A549 (cell line): ENCODE results near the gene MAN2A2. TPM values are rescaled to one million over a fixed set of nuclear protein-coding genes. Genes with fewer than 3 reads are reported as not detected.

Source experiments
- ATAC-seq, 2 experiments: fragments of 200-7000 bp in 1 of 2; fragments of >200 bp in 1 of 2; cut with Nextera tagmentation in 1 of 2; cut with Tn5 transposase in 1 of 2; 3 replicates each; pipeline versions ENCODE4 v1.8.0 to v1.9.1; 2018 to 2020; ENCODE audit warnings: mild to moderate bottlenecking in 1 of 2, moderate library complexity in 1 of 2
- CTCF ChIA-PET: fragments of 300-600 bp; sonication (Branson Sonifier 250); formaldehyde crosslinking; extraction: SDS; loops from one replicate; lab custom pipeline; 2021; ENCODE audit warnings: antibody characterized with exemption, inconsistent platforms; lab: Yijun Ruan, JAX
- POLR2A ChIA-PET: fragments of 350-600 bp; formaldehyde crosslinking; extraction: SDS; loops from one replicate; lab custom pipeline; 2021; ENCODE audit warnings: antibody characterized with exemption, inconsistent platforms; lab: Yijun Ruan, JAX
- DNase-seq, 2 experiments: peaks; one replicate each; pipeline versions ENCODE4 v3.0.0 to v3.0.0-alpha.2; 2011 to 2016; ENCODE audit warnings: low read depth in 1 of 2, low spot score in 1 of 2
- FAIRE-seq: peaks from 2 replicates; lab custom pipeline; 2011; peaks lifted over from hg19 to GRCh38; lab: Jason Lieb, UNC
- H3K27ac ChIP-seq, 2 experiments: fragments of >200 bp; sonication (Bioruptor Twin); formaldehyde crosslinking; 3 replicates each; pipeline ENCODE4 v1.5.1; 2016 to 2017
- H3K4me1 ChIP-seq: fragments of >200 bp; sonication (Bioruptor Twin); formaldehyde crosslinking; 3 replicates; pipeline ENCODE4 v1.6.1; 2016
- H3K4me2 ChIP-seq: fragments of >200 bp; sonication (Bioruptor Twin); formaldehyde crosslinking; 3 replicates; pipeline ENCODE4 v1.6.1; 2016
- H3K4me3 ChIP-seq: fragments of >200 bp; sonication (Bioruptor Twin); formaldehyde crosslinking; 3 replicates; pipeline ENCODE4 v1.5.1; 2016
- H3K9me3 ChIP-seq: fragments of >200 bp; sonication (Bioruptor Twin); formaldehyde crosslinking; 3 replicates; pipeline ENCODE4 v1.6.1; 2016
- CEBPB ChIP-seq, 2 experiments: fragments of >200 bp in 1 of 2; sonication (Bioruptor Twin) in 1 of 2; formaldehyde crosslinking in 1 of 2; IDR thresholded peaks; 2 replicates each; pipeline ENCODE4 v1.6.1; 2012 to 2016
- CHD2 ChIP-seq: fragments of 150-350 bp; IDR thresholded peaks from 2 replicates; pipeline ENCODE4 v1.6.1; 2014; ENCODE audit warnings: low read length; ENCODE audit not compliant: partially characterized antibody
- E2F6 ChIP-seq: IDR thresholded peaks from 2 replicates; pipeline ENCODE4 v1.6.1; 2012; ENCODE audit warnings: low read depth, borderline replicate concordance
- FOSL2 ChIP-seq, 2 experiments: fragments of 450-650 bp in 1 of 2; fragments of >200 bp in 1 of 2; sonication (Bioruptor Twin) in 1 of 2; formaldehyde crosslinking; IDR thresholded peaks; 2 replicates each; pipeline versions ENCODE4 v1.5.0 to v1.6.1; 2016 to 2020; ENCODE audit warnings: mild to moderate bottlenecking in 1 of 2, moderate library complexity in 1 of 2
- HDAC2 ChIP-seq: fragments of 200-600 bp; sonication (generic); IDR thresholded peaks from 2 replicates; pipeline ENCODE4 v1.6.1; 2016
- HEYL ChIP-seq: fragments of 250-450 bp; sonication (Bioruptor Pico); IDR thresholded peaks from 2 replicates; pipeline ENCODE4 v1.8.0; 2021; ENCODE audit warnings: mild to moderate bottlenecking, moderate library complexity
- HMGXB4 ChIP-seq: fragments of 250-450 bp; sonication (Bioruptor Pico); IDR thresholded peaks from 2 replicates; pipeline ENCODE4 v1.5.0; 2021; ENCODE audit warnings: mild to moderate bottlenecking, moderate library complexity, borderline replicate concordance
- HOXA7 ChIP-seq: fragments of 250-450 bp; sonication (Bioruptor Pico); IDR thresholded peaks from 2 replicates; pipeline ENCODE4 v1.5.0; 2020; ENCODE audit warnings: mild to moderate bottlenecking, moderate library complexity
- MAFK ChIP-seq: fragments of 450-650 bp; IDR thresholded peaks from 2 replicates; pipeline ENCODE4 v1.6.1; 2014; ENCODE audit not compliant: partially characterized antibody
- MAX ChIP-seq: IDR thresholded peaks from 2 replicates; pipeline ENCODE4 v1.6.1; 2012
- NFE2L2 ChIP-seq: fragments of 150-350 bp; conservative IDR thresholded peaks from 2 replicates; pipeline ENCODE4 v1.6.1; 2014; ENCODE audit warnings: low read length
- NPAS2 ChIP-seq: fragments of 250-450 bp; sonication (Bioruptor Pico); IDR thresholded peaks from 2 replicates; pipeline ENCODE4 v1.8.0; 2022; ENCODE audit warnings: mild to moderate bottlenecking, moderate library complexity, borderline replicate concordance
- REST ChIP-seq: fragments of 200-600 bp; sonication (generic); IDR thresholded peaks from 2 replicates; pipeline ENCODE4 v1.6.1; 2016; ENCODE audit warnings: antibody characterized with exemption, mild to moderate bottlenecking, moderate library complexity
- WGBS: methylation state at CpG from one replicate; pipeline ENCODE4 v1.1.6; 2017; ENCODE audit errors: missing lambda C conversion rate; 5-methylcytosine and 5-hydroxymethylcytosine counted together
- polyA plus RNA-seq, 4 experiments: library from polyadenylated mRNA; depleted of rRNA in 3 of 4; stranded (reverse); fragments of >200 nt; fragmentation: RNase III in 1 of 4; extraction: RNeasy Plus Mini Kit Qiagen cat#74134 plus additional on column Dnase treatment in 1 of 4; gene quantifications; 2 replicates in 3 of 4; 3 replicates in 1 of 4; pipeline ENCODE4 v1.2.3, GENCODE V29; 2011 to 2017

MAN2A2 gene
- polyA plus RNA-seq, 2 of the 4 experiments (the other 2 are of a cell fraction): 22.0 to 32.6 TPM

- no peak overlapping the region for H3K4me3 ChIP-seq
- no peak overlapping the region for H3K4me2 ChIP-seq
- no peaks in the 10 kb centered on the region for H3K4me1 ChIP-seq
- FAIRE-seq (no peak), ATAC-seq (no peak), DNase-seq (no peak)
- H3K27ac ChIP-seq: no peak overlapping the region
- ChIA-PET CTCF (interaction anchor here (1.0 to 7.6 kb wide), 8 partner anchors 8 to 85 kb away, joined by 3 to 127 read pairs (median 4); partner anchors contain the start of gene UNC45A), POLR2A (no interaction called here)
- no peaks in the 10 kb centered on the region for H3K9me3 ChIP-seq
- WGBS: 92% methylated on average over 5 of the region's 5 CpGs
- no peak for TF ChIP-seq E2F6
- TF ChIP-seq REST: no peak
- no peak for TF ChIP-seq HMGXB4 (CRISPR knock-in tag)
- no peak for TF ChIP-seq MAX
These were observed 64.1 kb downstream of the MAN2A2 start for GRCh38 chr15:90967206-90967605.

GRCh38 chr15:90968434-90968833, 65.3 kb downstream of the MAN2A2 start:
- DNase-seq (no peak), ATAC-seq (no peak), FAIRE-seq (no peak)
- no peaks in the 10 kb centered on the region for H3K9me3 ChIP-seq
- ChIA-PET POLR2A (no interaction called here), CTCF (interaction anchor here (0.6 to 7.6 kb wide), 7 partner anchors 9 to 846 kb away, joined by 3 to 127 read pairs (median 4); partner anchors contain the start of gene HDDC3)
- no peaks in the 10 kb centered on the region for H3K4me1 ChIP-seq
- no peak overlapping the region for H3K27ac ChIP-seq
- no peak overlapping the region for H3K4me2 ChIP-seq
- TF ChIP-seq CEBPB (IDR thresholded peaks at IDR 0.05) (no peak), FOSL2 (IDR thresholded peaks at IDR 0.05) (no peak), FOSL2 (CRISPR knock-in tag; IDR thresholded peaks at IDR 0.05) (no peak), HDAC2 (no peak), NPAS2 (CRISPR knock-in tag) (no peak), E2F6 (no peak), CHD2 (no peak), HEYL (CRISPR knock-in tag) (no peak), MAFK (no peak), HOXA7 (CRISPR knock-in tag) (no peak)
- 94% methylated on average over 1 of the region's 1 CpG for WGBS
- H3K4me3 ChIP-seq: no peak overlapping the region

GRCh38 chr15:90970274-90970673, 67.2 kb downstream of the MAN2A2 start:
- H3K4me3 ChIP-seq: no peak overlapping the region
- H3K4me1 ChIP-seq: no peaks in the 10 kb centered on the region
- no peak for TF ChIP-seq NFE2L2
- POLR2A ChIA-PET: no interaction called here
- WGBS: 93% methylated on average over 7 of the region's 7 CpGs
- no peak overlapping the region for H3K27ac ChIP-seq
- FAIRE-seq: no peak
- CTCF ChIA-PET: interaction anchor here (1.0 to 7.6 kb wide), 4 partner anchors 11 to 86 kb away, joined by 3 to 127 read pairs (median 12); partner anchors contain the start of gene HDDC3
- H3K4me2 ChIP-seq: no peak overlapping the region
- H3K9me3 ChIP-seq: no peaks in the 10 kb centered on the region
- DNase-seq: no peak
- no peak for ATAC-seq
